ENCODE measurements around the gene TMED10.

DNA sequence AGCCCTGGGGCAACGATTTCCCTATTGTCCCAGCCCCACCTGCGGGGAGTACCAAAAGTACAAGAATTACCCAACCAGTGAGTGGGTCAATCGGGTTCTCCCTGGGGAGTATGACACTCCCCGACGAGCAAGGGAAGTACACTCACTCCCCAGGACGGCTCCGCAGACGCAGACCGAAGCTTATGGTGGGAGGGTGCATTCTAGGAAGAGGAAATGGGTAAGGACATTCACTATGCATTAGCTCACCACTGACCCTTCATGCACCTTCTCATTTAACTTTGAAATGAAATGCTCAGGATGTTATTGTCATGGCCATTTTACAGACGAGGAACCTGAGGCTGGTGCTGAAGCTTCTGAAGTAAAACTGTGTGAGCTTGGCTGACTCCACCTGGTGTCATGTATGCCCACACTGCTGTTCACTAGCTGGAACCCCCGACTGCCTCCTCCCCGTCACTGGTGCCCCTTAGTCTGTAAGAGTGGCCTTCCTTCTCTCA, 45.8 kb upstream of the TMED10 start:
- TF ChIP-seq, protein P1, sequence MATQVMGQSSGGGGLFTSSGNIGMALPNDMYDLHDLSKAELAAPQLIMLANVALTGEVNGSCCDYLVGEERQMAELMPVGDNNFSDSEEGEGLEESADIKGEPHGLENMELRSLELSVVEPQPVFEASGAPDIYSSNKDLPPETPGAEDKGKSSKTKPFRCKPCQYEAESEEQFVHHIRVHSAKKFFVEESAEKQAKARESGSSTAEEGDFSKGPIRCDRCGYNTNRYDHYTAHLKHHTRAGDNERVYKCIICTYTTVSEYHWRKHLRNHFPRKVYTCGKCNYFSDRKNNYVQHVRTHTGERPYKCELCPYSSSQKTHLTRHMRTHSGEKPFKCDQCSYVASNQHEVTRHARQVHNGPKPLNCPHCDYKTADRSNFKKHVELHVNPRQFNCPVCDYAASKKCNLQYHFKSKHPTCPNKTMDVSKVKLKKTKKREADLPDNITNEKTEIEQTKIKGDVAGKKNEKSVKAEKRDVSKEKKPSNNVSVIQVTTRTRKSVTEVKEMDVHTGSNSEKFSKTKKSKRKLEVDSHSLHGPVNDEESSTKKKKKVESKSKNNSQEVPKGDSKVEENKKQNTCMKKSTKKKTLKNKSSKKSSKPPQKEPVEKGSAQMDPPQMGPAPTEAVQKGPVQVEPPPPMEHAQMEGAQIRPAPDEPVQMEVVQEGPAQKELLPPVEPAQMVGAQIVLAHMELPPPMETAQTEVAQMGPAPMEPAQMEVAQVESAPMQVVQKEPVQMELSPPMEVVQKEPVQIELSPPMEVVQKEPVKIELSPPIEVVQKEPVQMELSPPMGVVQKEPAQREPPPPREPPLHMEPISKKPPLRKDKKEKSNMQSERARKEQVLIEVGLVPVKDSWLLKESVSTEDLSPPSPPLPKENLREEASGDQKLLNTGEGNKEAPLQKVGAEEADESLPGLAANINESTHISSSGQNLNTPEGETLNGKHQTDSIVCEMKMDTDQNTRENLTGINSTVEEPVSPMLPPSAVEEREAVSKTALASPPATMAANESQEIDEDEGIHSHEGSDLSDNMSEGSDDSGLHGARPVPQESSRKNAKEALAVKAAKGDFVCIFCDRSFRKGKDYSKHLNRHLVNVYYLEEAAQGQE (IDR thresholded peaks at IDR 0.05; ENCODE audit: borderline replicate concordance in 1 of 2, low read depth in 1 of 2, low read length in 2 of 2) = no peak
- TF ChIP-seq SNRNP70 (IDR thresholded peaks at IDR 0.05; ENCODE audit: low read depth, low read length) (no peak), POLR2A (IDR thresholded peaks at IDR 0.05; ENCODE audit: insufficient read depth in 1 of 2, low read depth in 2 of 2, low read length in 2 of 2) (no peak), DNMT3B (CRISPR knock-in tag; conservative IDR thresholded peaks at IDR 0.05) (no peak), ZNF331 (CRISPR knock-in tag; IDR thresholded peaks at IDR 0.05) (no peak), ZNF3 (CRISPR knock-in tag; IDR thresholded peaks at IDR 0.05) (no peak), CREB1 (IDR thresholded peaks at IDR 0.05) (no peak), CREB1 (CRISPR knock-in tag; IDR thresholded peaks at IDR 0.05) (no peak), RBM39 (IDR thresholded peaks at IDR 0.05; ENCODE audit: low read depth, low read length, poor library complexity, severe bottlenecking) (no peak), SIX1 (CRISPR knock-in tag; IDR thresholded peaks at IDR 0.05; ENCODE audit: borderline replicate concordance) (no peak), CHD2 (IDR thresholded peaks at IDR 0.05; ENCODE audit: low read depth, low read length) (no peak)
- TF ChIP-seq, protein P2, sequence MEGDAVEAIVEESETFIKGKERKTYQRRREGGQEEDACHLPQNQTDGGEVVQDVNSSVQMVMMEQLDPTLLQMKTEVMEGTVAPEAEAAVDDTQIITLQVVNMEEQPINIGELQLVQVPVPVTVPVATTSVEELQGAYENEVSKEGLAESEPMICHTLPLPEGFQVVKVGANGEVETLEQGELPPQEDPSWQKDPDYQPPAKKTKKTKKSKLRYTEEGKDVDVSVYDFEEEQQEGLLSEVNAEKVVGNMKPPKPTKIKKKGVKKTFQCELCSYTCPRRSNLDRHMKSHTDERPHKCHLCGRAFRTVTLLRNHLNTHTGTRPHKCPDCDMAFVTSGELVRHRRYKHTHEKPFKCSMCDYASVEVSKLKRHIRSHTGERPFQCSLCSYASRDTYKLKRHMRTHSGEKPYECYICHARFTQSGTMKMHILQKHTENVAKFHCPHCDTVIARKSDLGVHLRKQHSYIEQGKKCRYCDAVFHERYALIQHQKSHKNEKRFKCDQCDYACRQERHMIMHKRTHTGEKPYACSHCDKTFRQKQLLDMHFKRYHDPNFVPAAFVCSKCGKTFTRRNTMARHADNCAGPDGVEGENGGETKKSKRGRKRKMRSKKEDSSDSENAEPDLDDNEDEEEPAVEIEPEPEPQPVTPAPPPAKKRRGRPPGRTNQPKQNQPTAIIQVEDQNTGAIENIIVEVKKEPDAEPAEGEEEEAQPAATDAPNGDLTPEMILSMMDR (CRISPR knock-in tag; IDR thresholded peaks at IDR 0.05) = no peak
- TF ChIP-seq, protein P3, sequence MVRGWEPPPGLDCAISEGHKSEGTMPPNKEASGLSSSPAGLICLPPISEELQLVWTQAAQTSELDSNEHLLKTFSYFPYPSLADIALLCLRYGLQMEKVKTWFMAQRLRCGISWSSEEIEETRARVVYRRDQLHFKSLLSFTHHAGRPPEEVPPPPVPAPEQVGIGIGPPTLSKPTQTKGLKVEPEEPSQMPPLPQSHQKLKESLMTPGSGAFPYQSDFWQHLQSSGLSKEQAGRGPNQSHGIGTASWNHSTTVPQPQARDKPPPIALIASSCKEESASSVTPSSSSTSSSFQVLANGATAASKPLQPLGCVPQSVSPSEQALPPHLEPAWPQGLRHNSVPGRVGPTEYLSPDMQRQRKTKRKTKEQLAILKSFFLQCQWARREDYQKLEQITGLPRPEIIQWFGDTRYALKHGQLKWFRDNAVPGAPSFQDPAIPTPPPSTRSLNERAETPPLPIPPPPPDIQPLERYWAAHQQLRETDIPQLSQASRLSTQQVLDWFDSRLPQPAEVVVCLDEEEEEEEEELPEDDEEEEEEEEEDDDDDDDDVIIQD (CRISPR knock-in tag; IDR thresholded peaks at IDR 0.05; ENCODE audit: low read depth) = no peak
- TF ChIP-seq, protein P4, sequence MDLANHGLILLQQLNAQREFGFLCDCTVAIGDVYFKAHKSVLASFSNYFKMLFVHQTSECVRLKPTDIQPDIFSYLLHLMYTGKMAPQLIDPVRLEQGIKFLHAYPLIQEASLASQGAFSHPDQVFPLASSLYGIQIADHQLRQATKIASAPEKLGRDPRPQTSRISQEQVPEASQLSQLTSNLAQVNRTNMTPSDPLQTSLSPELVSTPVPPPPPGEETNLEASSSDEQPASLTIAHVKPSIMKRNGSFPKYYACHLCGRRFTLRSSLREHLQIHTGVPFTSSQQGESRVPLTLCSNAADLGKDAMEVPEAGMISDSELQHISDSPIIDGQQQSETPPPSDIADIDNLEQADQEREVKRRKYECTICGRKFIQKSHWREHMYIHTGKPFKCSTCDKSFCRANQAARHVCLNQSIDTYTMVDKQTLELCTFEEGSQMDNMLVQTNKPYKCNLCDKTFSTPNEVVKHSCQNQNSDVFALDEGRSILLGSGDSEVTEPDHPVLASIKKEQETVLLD (CRISPR knock-in tag; IDR thresholded peaks at IDR 0.05; ENCODE audit: low read depth) = no peak
